Dedifferentiated amniotic fluid mesenchymal stem cell (primary cell): ENCODE data around the gene SLC19A1.
A peak's percentile ranks its signal among the peaks of the same experiment; 100 is the strongest.

Experiments
- DNase-seq: peaks from one replicate; pipeline ENCODE4 v3.0.0-alpha.2; 2016; ENCODE audit errors: extremely low spot score

Gene SLC19A1

DNA sequence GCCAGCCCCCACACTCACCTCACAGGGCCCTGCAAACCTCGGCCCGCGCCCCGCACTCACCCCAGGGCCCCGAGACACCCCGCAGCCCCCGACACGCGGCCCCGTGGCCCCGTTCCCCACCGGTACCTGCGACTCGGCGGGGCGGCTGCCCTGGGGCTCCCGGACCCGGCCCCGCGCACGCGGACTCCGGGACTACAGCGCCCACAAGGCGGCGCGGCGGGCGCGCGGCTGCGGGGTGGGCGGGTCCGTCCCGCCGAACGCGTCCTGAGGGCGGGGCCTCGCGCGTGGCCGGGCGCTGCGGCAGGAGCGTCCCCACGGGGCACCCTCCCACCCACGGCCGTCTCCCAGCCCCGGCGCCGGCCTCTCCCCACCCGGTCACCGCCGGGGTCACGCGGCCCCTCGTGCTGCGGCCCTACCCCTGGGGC lies at the start of gene SLC19A1:
SLC19A1 (minus strand) TSS at position 199 of the 425 bp plus-strand sequence. CDS start 4,481 bp downstream, outside the sequence.
- peak; percentile 44 for DNase-seq

DNA sequence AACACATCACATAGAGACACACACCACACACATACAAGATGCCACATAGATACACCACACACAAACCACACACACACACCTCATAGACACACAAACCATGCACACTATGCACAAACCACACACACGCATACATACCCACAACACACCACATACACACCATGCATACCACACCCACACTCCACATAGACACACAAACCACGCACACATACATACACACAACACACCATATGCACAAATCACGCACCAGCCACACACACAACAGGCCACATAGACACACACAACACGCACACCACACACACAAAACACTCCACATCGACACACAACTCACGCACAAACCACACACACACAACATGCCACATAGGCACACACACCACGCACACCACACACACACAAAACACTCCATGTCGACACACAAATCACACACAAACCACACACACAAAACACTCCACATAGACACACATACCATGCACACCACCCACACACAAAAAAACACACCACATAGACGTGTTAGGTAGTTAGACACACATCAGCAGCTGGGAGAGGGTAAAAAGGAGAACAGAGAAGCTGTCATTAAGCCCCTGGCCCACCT lies 49.5 kb upstream of the SLC19A1 start:
- DNase-seq = no peak

DNA sequence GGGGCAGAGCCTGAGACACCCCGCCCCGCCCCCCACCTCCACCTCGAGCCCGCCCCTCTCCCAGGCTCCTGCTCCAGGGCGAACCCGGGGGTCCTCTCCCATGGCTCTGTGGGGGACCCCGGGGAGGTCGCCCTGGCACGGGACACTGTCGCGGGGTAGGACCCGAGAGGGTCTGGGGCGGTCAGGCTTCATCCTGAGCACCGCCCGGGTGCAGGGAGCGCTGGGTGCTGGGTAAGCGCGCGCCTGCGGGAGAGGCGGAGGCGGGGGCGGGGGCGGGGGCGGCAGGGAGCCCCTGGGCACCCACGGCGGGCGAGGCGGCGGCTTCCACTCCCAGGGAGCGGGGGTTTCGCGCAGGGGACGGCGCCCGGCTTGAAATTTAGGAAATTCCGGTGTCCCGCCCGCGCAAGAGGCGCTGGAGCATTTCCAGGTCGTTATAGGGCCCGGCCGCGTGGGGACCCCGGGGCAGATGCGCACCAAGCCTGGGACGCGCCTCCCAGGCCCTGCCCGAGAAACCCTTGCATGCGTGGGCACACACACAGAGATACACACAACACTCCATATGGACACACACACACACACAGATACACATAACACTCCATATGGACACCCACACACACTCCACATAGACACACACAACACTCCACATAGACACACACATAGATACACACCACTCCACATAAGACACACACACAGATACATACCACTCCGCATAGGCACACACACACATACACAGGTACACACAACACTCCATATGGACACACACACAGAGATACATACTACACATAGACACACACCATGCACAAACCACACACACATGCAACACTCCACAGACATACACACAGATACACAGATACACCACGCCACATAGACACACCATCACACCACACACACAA lies 48.7 kb upstream of the SLC19A1 start:
- no peak for DNase-seq

GRCh38 chr21:45590246-45590725 lies 48.0 kb upstream of the SLC19A1 start:
- no peak for DNase-seq

DNA sequence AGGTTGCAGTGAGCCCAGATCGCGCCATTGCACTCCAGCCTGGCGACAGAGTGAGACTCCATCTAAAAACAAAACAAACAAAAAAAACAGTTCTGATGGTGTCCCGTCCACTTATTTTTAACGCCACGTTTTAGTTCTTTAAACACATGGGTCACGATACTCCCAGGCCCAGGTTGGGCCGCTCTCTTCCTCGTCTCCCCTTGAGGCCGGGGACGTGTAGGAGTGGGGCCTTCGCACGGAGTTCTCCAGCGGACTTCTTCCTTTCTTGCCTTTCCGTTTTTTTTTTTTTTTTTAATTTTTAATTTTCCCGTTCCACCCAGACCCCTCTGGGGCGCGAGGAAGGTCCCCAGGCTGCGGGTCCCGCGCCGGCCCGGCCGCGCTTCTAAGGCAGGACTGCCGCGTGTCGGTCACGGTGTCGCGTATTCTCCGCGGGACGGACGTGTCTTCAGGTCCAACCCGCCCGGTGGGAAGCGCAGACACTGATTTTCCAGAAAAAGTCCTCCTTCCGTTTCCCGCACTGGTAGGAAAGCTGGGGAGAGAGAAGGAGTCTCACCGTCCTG lies 47.5 kb upstream of the SLC19A1 start:
- DNase-seq = no peak

DNA sequence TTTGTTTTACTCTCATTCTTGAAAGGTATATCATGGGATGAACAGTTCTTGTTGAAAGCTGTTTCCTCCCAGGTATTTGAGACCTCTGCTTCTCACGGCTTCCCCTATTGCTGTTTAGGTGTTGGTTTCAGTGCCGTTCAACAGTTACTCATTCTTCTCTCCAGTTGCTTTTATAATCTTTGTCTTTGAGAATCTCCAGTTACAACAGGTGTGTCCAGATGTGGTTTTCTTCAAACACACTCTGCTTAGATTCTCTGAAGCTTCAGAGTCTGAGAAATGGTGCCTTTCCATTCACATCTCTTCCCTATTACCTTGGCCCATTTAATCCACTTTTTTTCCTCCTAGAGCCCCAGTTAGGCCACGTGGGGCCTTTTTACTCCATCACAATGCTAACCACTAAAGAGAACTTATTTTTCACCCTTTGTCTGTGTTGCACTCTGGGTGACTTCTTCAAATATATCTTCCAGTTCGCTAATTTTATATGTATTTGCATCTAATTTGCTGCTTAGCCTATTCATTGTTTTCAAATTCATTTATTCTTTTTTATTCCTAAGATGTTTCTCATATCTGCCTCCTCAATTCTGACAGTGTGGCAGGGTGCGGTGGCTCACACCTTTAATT lies 46.7 kb upstream of the SLC19A1 start:
- DNase-seq = no peak

GRCh38 chr21:45588086-45588825 lies 46.0 kb upstream of the SLC19A1 start:
- DNase-seq = no peak

GRCh38 chr21:45586289-45586858 lies 44.1 kb upstream of the SLC19A1 start:
- no peak for DNase-seq

- no peak for DNase-seq
Observed at GRCh38 chr21:45584786-45585185, 42.5 kb upstream of the SLC19A1 start.

- DNase-seq = no peak
Observed at GRCh38 chr21:45583831-45584509, 41.7 kb upstream of the SLC19A1 start.

DNA sequence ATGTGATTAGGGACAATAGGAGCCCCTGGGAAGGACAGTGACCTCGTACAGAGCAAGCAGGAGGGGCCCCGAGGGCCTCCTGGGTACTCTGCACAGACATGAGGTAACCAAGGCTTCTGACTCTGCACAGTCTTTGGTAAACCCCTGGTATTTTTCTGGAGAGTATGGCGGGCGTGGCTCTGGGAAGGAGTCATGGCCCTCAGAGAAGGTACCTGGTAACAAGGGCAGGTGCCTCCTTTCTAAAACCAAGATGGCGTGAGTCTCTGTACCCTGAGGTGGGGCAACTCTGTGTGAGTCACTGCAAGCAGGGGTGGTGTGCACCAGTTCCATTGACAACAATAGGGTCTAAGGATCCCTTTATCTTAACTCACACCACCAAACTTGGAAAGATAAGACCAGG lies 39.9 kb upstream of the SLC19A1 start:
- DNase-seq = no peak

- DNase-seq = no peak
Observed at GRCh38 chr21:45581322-45581712, 39.1 kb upstream of the SLC19A1 start.

DNA sequence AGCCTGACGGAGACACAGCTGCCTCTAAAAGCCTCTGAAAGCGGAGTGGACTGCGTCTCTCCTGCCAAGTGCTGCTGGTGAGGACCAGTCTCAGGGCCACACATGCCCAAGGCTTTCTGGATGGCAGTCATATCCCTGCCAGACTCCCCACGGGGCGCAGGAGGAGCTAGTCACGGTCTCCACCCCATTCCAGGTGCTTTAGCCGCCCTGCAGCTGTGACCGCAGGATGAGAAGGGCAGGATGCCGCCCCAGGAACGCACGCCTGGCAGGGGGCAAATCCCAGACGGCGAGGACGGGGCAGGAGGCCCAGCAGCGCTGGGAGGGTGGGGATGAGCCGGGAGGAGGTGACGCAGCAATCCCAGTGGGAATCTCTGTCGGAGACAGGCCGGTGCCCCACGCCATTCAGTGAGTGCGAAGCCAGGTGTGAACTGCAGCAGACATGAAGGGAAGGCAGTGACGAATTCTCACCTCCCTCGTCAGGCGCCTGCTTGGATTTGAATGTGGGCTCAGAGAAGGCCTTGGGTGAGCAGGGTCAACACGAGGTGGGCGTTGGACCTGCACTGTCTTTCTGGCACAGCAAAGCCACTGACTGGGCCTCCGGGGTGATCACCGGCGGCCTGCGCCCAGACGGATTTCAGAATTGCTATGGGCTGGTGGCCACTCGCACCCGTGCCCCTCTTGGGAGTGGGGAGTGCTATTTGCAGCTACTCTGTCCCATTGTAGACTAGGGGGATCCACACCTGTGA lies 38.5 kb upstream of the SLC19A1 start:
- no peak for DNase-seq

- no peak for DNase-seq
Observed at GRCh38 chr21:45580181-45580575, 37.9 kb upstream of the SLC19A1 start.

- DNase-seq = no peak
Observed at GRCh38 chr21:45579383-45580180, 37.3 kb upstream of the SLC19A1 start.

DNA sequence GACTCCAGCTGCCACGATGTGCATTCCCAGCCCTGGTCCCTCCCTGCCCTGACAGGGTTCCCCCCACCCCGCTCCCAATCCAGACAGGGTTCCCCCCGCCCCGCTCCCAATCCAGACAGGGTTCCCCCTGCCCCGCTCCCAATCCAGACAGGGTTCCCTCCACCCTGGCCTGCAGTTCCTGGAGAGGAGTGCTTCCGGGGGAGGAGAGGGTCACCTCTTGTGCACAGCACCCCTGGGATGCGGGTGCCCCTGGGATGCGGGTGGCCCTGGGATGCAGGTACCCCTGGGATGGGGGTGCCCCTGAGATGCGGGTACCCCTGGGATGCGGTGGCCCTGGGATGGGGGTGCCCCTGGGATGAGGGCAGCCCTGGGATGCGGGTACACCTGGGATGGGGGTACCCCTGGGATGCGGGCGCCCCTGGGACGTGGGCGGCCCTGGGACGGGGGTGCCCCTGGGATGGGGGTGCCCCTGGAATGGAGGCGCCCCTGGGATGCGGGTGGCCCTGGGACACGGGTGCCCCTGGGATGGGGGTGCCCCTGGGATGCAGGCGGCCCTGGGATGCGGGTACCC lies 36.7 kb upstream of the SLC19A1 start:
- no peak for DNase-seq

DNA sequence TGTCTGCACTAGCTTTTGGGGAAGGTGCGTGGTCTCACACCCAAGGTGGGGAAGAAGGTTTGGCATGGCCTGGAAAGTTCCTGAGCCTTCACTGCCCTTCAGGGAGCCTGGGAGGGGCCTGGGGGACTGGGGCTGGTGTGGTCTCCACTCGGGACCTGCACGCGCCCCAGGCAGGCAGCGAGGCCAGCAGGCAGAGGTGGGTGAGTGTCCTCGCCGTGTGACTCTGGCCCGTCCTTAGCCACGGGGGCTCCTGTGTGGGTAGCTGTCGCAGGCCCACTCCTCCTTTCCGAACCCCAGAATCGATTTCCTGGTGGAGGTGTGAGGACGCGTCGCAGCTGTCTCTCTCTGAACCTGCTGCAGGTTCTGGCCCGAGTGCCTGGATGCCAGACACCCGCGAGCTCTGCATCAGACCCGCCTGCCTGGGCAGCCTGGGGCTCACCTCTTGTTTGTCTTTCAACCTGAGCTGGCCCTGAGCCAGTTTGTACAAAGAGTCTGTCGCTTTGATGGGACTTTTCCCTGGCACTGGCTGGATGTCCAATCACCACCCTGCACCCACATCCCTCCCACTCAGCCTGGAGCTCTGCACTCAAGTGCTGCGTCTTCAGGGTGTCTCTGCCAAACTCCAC lies 36.0 kb upstream of the SLC19A1 start:
- DNase-seq = no peak

- no peak for DNase-seq
Observed at GRCh38 chr21:45577801-45578175, 35.5 kb upstream of the SLC19A1 start.
